ENCODE measurements around the gene MTHFD1. TPM values are rescaled to one million over a fixed set of nuclear protein-coding genes. Genes with fewer than 3 reads are reported as not detected.
A peak's percentile ranks its signal among the peaks of the same experiment; 100 is the strongest.

Gene MTHFD1
- polyA plus RNA-seq, 1 experiment = 30.7 TPM

- CTCF ChIA-PET = interaction anchor here (1.6 kb wide), 1 partner anchor 8 kb away, joined by 10 read pairs; no protein-coding TSS in a partner anchor
- H3K9me3 ChIP-seq (ENCODE audit: control insufficient read depth, insufficient read depth, low read length) = no peaks in the 10 kb centered on the region
- H3K27me3 ChIP-seq (ENCODE audit: control insufficient read depth, insufficient read depth, low read length) = no peaks in the 10 kb centered on the region
- no peak for TF ChIP-seq CTCF (IDR thresholded peaks at IDR 0.05; ENCODE audit: low read depth, low read length)
- no peak overlapping the region for H3K27ac ChIP-seq (ENCODE audit: low read depth, low read length)
- no peak for DNase-seq (ENCODE audit: low read depth, low spot score)
- no peak overlapping the region for H3K4me3 ChIP-seq (ENCODE audit: low read depth, low read length)
- POLR2A ChIA-PET = no interaction called here
These were observed 33.9 kb downstream of the MTHFD1 start for GRCh38 chr14:64422005-64422404.

GRCh38 chr14:64422756-64423155 is 34.6 kb downstream of the MTHFD1 start:
- Histone ChIP-seq H3K27me3 (ENCODE audit: control insufficient read depth, insufficient read depth, low read length) (no peaks in the 10 kb centered on the region), H3K9me3 (ENCODE audit: control insufficient read depth, insufficient read depth, low read length) (no peaks in the 10 kb centered on the region), H3K27ac (ENCODE audit: low read depth, low read length) (no peak overlapping the region), H3K4me3 (ENCODE audit: low read depth, low read length) (no peak overlapping the region)
- DNase-seq (ENCODE audit: low read depth, low spot score) = no peak
- ChIA-PET POLR2A (no interaction called here), CTCF (interaction anchor here (0.6 kb wide), 1 partner anchor 87 kb away, joined by 5 read pairs; no protein-coding TSS in a partner anchor)
- no peak for TF ChIP-seq CTCF (IDR thresholded peaks at IDR 0.05; ENCODE audit: low read depth, low read length)

GRCh38 chr14:64423987-64424386 is 35.8 kb downstream of the MTHFD1 start:
- Histone ChIP-seq H3K27me3 (ENCODE audit: control insufficient read depth, insufficient read depth, low read length) (no peaks in the 10 kb centered on the region), H3K4me3 (ENCODE audit: low read depth, low read length) (no peak overlapping the region), H3K27ac (ENCODE audit: low read depth, low read length) (no peak overlapping the region), H3K9me3 (ENCODE audit: control insufficient read depth, insufficient read depth, low read length) (no peaks in the 10 kb centered on the region)
- POLR2A ChIA-PET = interaction anchor here (1.3 kb wide), 1 partner anchor 36 kb away, joined by 3 read pairs; the partner anchor contains the start of gene MTHFD1
- TF ChIP-seq CTCF (IDR thresholded peaks at IDR 0.05; ENCODE audit: low read depth, low read length) = no peak
- CTCF ChIA-PET = no interaction called here
- DNase-seq (ENCODE audit: low read depth, low spot score) = no peak

- ChIA-PET POLR2A (no interaction called here), CTCF (interaction anchor here (0.7 to 0.8 kb wide), 2 partner anchors 73 to 457 kb away, joined by 6 to 8 read pairs; no protein-coding TSS in a partner anchor)
- Histone ChIP-seq H3K27ac (ENCODE audit: low read depth, low read length) (no peak overlapping the region), H3K9me3 (ENCODE audit: control insufficient read depth, insufficient read depth, low read length) (no peaks in the 10 kb centered on the region), H3K4me3 (ENCODE audit: low read depth, low read length) (no peak overlapping the region), H3K27me3 (ENCODE audit: control insufficient read depth, insufficient read depth, low read length) (no peaks in the 10 kb centered on the region)
- no peak for DNase-seq (ENCODE audit: low read depth, low spot score)
- TF ChIP-seq CTCF (IDR thresholded peaks at IDR 0.05; ENCODE audit: low read depth, low read length) = no peak
These were observed 46.4 kb downstream of the MTHFD1 start for GRCh38 chr14:64434528-64434927.

- ChIA-PET CTCF (interaction anchor here (0.6 kb wide), 1 partner anchor 219 kb away, joined by 3 read pairs; no protein-coding TSS in a partner anchor), POLR2A (interaction anchor here (0.7 kb wide), 1 partner anchor 563 kb away, joined by 3 read pairs; no protein-coding TSS in a partner anchor)
- Histone ChIP-seq H3K27ac (ENCODE audit: low read depth, low read length) (peak overlapping the region; percentile 66), H3K27me3 (ENCODE audit: control insufficient read depth, insufficient read depth, low read length) (no peaks in the 10 kb centered on the region), H3K9me3 (ENCODE audit: control insufficient read depth, insufficient read depth, low read length) (no peaks in the 10 kb centered on the region), H3K4me3 (ENCODE audit: low read depth, low read length) (no peak overlapping the region)
- no peak for TF ChIP-seq CTCF (IDR thresholded peaks at IDR 0.05; ENCODE audit: low read depth, low read length)
- DNase-seq (ENCODE audit: low read depth, low spot score) = peak; percentile 41
These were observed 50.2 kb downstream of the MTHFD1 start for GRCh38 chr14:64438181-64438841.

Data from AG04450 (cell line).